Suppressor macrophage treated with lipopolysaccharide for 1 hour (primary cell): Measurements from ENCODE around the gene TMEM263.
A peak's percentile ranks its signal among the peaks of the same experiment; 100 is the strongest.
"Not testable (repeated sequence)": the region's sequence is repeated elsewhere in the genome, so short reads cannot be mapped to it uniquely, and the experiment has no call there.

Experiments used
- DNase-seq, 3 donors: peaks; one replicate each; pipeline ENCODE4 v3.0.0-alpha.2; 2020 to 2022

Gene TMEM263

DNA sequence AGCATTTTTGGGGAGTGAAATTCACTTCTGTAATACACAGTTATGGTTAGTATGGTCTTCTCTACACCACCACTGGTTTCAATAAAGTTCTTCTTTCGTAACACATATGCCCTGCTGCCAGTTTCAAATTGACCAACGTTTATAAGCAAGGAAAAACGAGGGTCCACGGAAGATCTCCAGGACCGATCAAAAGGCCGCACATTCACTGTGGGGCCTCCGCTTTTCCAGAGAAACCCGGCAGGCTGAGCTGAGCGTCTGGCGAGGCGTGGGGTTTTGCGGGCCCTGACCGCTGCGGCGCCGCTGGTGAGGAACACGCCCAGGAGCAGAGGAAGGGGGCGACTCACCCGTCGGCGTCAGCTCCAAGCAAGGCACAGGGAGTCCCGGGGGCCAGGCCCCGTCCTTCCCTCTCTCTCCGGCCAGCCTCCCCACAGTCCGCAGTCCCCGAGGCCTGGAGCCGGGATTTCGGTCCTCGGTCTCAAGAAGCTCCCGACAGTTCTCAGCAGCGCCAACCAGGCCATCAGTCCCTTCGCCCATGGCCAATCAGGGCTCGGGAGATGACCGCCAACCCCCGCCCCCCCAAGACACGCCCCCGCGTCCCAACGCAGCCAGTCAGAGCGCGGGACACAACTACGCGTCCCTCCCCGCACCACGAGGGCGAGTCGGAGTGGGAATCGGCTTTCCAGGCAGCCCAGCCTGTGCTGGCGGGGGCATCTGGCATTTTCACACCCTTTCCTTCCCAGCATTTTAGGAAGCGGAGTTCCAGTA lies 31.1 kb downstream of the TMEM263 start, which contains the start of gene MTERF2:
Gene MTERF2 (minus strand): TSS at position 522 of the 765 bp plus-strand sequence. CDS start 8,432 bp downstream, outside the sequence.
- DNase-seq = peak; percentile 92 to 96 (median 94)

DNA sequence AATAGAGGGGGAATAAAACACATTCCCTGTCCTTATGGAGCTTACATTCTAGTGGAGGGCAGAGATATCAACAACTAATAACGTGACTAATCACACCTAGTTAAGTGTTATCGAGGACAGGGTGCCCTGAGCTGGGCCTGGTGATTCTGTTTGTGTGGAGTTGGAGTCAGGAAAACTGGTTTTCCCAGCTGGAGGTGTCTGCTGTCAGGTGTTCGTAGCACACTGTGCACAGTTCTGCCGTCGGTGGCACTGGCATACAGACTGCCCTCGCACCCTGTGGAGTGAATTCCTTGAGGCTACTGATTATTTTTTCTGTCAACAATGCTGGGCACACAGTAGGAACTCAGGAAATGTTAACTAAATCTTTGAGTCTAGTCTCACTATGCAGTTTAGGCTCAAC lies 32.1 kb downstream of the TMEM263 start:
- no peak for DNase-seq

GRCh38 chr12:106994579-106995220 lies 39.0 kb downstream of the TMEM263 start:
- DNase-seq = no peak

DNA sequence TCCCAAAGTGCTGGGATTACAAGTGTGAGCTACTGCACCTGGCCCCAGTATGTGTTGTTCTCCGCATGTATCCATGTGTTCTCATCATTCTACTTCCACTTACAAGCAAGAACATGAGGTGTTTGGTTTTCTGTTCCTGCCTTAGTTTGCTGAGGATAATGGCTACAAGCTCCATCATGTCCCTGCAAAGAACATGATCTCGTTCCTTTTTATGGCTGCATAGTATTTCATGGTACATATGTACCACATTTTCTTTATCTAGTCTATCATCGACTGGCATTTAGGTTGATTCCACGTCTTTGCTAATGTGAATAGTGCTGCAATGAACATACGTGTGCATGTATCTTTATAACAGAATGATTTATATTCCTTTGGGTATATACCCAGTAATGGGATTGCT lies 40.4 kb downstream of the TMEM263 start:
- DNase-seq = not testable (repeated sequence)

- no peak for DNase-seq
These were observed 42.2 kb downstream of the TMEM263 start for GRCh38 chr12:106997916-106998315.

GRCh38 chr12:106999446-106999845 lies 43.7 kb downstream of the TMEM263 start:
- no peak for DNase-seq

GRCh38 chr12:107002665-107003064 lies 47.0 kb downstream of the TMEM263 start:
- peak; percentile 12 to 22 (median 14) for DNase-seq

DNA sequence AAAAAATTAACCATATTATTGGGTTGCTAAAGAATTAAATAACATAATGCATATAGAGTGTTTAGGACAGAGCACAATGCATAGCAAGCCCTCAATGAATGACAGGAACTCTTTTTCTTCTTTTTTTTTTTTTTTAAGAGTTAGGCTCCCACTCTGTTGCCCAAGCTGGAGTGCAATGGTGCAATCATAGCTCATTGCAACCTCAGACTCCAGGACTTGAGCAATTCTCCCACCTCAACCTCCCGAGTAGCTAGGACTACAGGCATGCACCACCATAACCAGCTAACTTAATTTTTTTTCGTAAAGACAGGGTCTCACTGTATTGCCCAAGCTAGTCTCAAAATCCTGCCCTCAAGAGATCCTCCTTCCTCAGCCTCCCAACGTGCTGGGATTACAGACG lies 51.7 kb downstream of the TMEM263 start:
- no peak for DNase-seq

- no peak for DNase-seq
These were observed 55.8 kb downstream of the TMEM263 start for GRCh38 chr12:107011519-107011918.

DNA sequence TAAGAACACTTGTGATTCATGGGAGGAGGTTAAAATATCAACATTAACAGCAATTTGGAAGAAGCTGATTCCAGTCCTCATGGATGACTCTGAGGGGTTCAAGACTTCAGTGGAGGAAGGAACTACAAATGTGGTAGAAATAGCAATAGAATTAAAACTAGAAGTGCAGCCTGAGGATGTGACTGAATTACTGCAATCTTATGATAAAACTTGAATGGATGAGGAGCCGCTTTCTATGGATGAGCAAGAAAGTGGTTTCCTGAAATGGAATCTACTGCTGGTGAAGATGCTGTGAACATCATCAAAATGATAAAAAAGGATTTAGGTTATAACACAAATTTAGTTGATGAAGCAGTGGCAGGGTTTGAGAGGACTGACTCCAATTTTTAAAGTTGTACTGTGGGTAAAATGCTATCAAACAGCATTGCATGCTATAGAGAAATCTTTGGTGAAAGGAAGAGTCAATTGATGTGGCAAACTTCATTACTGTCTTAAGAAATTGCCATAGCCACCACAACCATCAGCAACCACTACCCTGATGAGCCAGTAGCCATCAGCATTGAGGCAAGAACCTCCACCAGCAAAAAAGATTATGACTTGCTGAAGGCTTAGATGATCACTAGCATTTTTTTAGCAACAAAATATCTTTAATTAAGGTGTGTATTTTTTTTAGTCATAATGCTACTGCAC lies 57.2 kb downstream of the TMEM263 start:
- DNase-seq = no peak

GRCh38 chr12:107014055-107014454 lies 58.3 kb downstream of the TMEM263 start:
- DNase-seq = no peak

GRCh38 chr12:107017042-107017441 lies 61.3 kb downstream of the TMEM263 start:
- DNase-seq = no peak

- no peak for DNase-seq
These were observed 63.8 kb downstream of the TMEM263 start for GRCh38 chr12:107019546-107019945.
